HG03196 (cell line): ENCODE data around the gene CLEC4A.
"Not testable (repeated sequence)": the region's sequence is repeated elsewhere in the genome, so short reads cannot be mapped to it uniquely, and the experiment has no call there.

Experiments used
- ATAC-seq: cut with Tn5 transposase; IDR thresholded peaks from one replicate; pipeline ENCODE4 v1.9.1; 2021; ENCODE audit not compliant: unreplicated experiment

Gene CLEC4A

GRCh38 chr12:8123124-8123912, at the start of gene CLEC4A:
Gene CLEC4A, plus strand, starts transcription at chr12:8123617. Its CDS starts 262 bp downstream, at chr12:8123879.
- ATAC-seq, result no peak

DNA sequence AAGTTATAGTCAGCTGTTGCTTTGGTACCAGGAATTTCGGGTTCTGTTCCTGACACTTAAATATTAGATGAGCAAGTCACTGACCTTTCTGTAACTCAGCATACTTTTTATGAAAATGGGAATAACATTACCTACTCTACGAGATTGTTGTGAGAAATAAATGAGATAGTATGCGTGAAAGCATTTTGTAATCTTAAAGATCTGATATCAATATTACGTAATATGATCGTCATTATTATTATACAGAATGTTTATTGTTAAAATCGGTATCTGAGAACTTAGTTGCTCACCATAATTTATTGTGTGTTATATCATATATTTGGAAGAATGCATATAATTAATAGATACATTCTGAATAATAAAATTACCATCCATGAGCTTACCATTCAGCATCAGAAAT, 47.5 kb upstream of the CLEC4A start:
- ATAC-seq, result no peak

GRCh38 chr12:8076366-8076765, 47.1 kb upstream of the CLEC4A start:
- no peak for ATAC-seq

DNA sequence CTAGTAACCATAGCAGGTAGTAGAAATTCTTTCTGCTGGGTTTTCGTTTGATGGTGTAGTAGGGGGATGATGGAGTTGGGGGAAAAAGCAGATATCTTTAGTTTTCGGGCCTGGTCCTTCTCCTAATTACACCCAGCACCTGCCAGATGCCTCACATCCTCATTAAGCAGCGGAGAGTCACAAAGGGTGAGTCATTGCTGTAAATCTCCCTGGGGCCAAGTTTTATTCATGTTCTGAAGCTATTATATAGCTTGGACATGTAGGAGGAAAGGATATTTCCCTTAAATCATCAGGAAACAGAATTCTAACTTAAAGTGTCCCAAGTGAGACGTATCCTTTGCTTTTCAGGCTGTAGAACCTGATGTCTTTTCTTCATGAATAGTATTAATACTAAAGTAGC, 46.2 kb upstream of the CLEC4A start:
- no peak for ATAC-seq

DNA sequence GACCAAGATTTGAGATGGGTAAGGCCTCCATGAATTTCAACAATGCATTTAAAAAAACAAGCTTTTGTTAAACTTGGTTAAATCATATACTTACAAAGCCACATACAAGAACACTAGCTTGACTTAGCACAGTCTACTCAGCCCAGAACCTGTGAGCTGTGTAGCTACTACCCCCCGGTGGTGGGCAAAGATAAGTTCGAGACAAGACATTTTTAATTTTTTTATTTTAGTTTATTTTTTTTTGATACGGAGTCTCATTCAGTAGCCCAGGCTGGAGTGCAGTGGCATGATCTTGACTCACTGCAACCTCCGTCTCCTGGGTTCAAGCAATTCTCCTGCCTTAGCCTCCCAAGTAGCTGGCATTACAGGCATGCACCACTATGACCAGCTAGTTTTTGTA, 45.0 kb upstream of the CLEC4A start:
- ATAC-seq, result no peak

DNA sequence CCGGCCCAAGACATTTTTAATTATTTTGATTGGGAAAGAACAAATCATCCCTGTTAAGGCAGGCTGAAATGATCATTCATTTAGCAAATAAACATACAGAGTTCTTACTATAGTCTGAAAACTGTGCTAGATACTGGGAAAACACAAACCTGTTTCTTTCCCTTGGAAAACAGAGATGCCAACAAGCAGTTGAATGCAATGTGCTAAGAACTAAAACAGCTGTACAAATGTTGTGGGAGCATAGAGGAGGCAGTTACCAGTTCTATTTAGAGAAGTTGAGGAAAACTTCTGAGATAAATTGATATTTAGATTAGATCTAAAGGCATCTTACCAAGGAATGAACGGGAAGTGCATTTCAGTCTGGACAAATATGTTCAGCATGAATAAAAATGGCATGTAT, 44.5 kb upstream of the CLEC4A start:
- no peak for ATAC-seq

DNA sequence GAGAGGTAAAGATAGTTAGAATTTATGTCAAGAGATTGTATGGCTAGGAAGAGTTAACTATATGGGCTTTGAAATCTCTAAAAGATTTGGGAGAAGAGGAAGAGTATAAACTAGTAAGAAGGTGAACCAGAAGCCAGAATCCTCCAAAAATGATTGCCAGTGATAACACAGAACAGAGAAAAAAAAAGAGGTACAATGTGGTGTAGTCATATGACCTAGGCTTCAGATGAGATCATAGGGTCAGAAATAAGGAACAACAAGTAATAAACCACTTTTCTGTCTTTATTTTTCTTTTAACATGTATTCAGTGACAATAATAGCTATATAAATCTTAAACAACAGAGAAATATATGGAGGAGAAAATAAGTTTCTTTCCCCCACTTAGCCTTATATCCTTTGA, 43.3 kb upstream of the CLEC4A start:
- ATAC-seq, result no peak

- peak; percentile 22 for ATAC-seq
These were observed 42.0 kb upstream of the CLEC4A start for GRCh38 chr12:8081251-8081920.

DNA sequence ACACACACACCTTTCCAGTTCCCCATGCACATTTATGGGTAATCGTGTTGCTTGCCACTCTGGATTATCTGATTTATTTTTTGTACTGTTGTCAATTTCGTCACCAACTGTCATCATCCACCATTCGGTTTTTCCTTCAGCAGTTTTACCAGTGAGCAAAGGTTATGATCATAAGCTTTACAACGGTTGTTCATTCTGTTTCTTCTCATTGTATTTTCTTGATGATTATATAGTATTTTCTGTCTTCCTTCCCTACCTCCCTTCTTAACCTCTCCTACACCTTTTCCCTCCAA, 40.7 kb upstream of the CLEC4A start:
- ATAC-seq, result no peak

DNA sequence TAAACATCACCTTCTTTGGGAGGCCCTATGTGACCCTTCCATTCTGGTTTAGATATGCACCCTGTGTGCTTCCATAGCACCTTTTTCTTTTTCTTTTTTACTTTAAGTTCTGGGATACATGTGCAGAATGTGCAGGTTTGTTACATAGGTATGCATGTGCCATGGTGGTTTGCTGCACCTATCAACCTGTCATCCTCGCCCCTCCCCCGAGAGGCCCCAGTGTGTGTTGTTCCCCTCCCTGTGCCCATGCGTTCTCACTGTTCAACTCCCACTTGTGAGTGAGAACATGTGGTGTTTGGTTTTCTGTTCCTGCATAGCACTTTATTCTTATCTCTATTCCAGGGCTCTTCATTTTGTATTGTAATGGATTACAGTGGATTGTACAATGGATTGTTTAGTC, 39.1 kb upstream of the CLEC4A start:
- ATAC-seq, result not testable (repeated sequence)

GRCh38 chr12:8087666-8088065, 35.8 kb upstream of the CLEC4A start:
- no peak for ATAC-seq

GRCh38 chr12:8088574-8088973, 34.8 kb upstream of the CLEC4A start:
- ATAC-seq, result no peak

- ATAC-seq, result not testable (repeated sequence)
These were observed 34.1 kb upstream of the CLEC4A start for GRCh38 chr12:8089277-8089676.

- no peak for ATAC-seq
These were observed 33.7 kb upstream of the CLEC4A start for GRCh38 chr12:8089716-8090115.

- no peak for ATAC-seq
These were observed 30.1 kb upstream of the CLEC4A start for GRCh38 chr12:8093291-8093690.

DNA sequence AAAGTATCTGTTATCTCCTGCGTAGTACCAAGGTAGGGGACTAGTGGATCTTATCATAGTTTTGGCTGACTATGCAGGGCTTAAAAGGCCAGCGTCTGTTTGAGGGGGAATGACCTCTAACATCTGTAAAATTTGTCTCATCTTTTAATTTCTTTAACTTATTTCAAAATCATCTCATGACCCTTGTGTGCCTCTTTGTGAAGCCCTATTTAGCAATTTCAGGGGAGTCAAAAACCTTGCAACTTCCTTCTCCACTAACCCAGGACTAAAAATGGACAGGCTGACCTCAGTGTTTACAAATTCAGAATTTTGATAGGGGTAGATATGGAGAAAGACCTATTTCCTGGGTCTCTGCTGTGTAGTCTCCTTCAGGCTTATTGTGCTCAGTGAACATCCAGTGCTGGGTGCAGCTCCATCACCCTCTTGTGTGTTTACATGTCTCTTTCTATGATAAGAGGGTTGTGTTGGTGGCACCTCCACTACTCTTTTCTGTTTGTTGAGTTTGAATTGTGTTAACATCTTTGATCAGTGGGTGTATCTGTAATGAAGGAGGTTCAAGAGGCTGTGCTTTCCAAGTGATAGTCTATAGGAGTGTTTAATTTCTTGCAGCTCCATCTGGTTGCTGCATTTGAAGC, 27.0 kb upstream of the CLEC4A start:
- no peak for ATAC-seq

- ATAC-seq, result no peak
These were observed 24.2 kb upstream of the CLEC4A start for GRCh38 chr12:8099235-8099634.

- ATAC-seq, result no peak
These were observed 14.5 kb upstream of the CLEC4A start for GRCh38 chr12:8108808-8109398.

GRCh38 chr12:8113117-8113516, 10.3 kb upstream of the CLEC4A start:
- ATAC-seq, result not testable (repeated sequence)

DNA sequence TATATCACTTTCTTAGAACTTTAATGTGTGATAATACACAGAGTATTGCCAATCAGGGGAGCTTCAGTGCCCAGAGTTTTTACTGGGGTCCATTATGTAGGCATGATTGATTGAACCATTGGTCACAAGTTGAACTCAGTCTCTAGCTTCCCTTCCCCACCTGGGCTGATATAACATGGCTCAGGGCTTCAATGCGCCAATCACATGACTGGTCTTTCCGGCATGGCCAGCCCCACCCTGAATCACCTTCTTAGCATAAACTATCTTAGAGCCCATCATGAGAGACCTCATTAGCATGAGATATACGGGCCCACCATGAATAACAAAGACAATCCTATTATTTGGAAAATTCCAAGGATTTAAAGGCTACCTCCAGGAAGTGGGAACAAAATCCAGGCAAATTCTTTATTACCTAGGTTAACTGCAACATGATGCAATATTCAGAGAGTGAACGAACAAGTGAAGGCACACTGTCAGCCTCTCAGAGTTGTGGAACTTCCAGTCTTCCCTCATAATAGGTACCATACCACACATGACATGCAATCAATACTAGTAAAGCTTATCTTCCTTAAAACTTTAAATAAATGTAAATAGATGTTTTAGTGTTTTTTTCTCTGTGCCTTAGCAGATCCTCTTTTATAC, 3.2 kb upstream of the CLEC4A start:
- ATAC-seq, result no peak

GRCh38 chr12:8127138-8127537, 3.7 kb downstream of the CLEC4A start:
- no peak for ATAC-seq
